SK-N-SH (cell line): ENCODE data around the gene DPP10. TPM values are rescaled to one million over a fixed set of nuclear protein-coding genes. Genes with fewer than 3 reads are reported as not detected.

Source experiments
- CTCF ChIA-PET: fragments of 300-600, 350-600 bp; formaldehyde crosslinking; extraction: SDS; loops from one replicate; lab custom pipeline; 2021; lab: Yijun Ruan, JAX
- POLR2A ChIA-PET: fragments of 350-600 bp; sonication (Branson Sonifier 250); formaldehyde crosslinking; extraction: SDS; loops from one replicate; lab custom pipeline; 2020; ENCODE audit warnings: antibody characterized with exemption, inconsistent platforms; lab: Yijun Ruan, JAX
- DNase-seq: peaks from one replicate; pipeline ENCODE4 v3.0.0; 2012
- H2AFZ ChIP-seq: fragments of 200-600 bp; sonication (generic); 2 replicates; pipeline ENCODE4 v1.8.1; 2016; ENCODE audit warnings: antibody characterized with exemption, mild to moderate bottlenecking, low read depth
- H3F3A ChIP-seq: fragments of 200-600 bp; sonication (generic); replicated peaks from 2 replicates; pipeline ENCODE3; 2016; ENCODE audit warnings: antibody characterized with exemption, mild to moderate bottlenecking; ENCODE audit not compliant: insufficient read depth
- H3K27ac ChIP-seq, 2 experiments: fragments of 200-500 bp in 1 of 2; fragments of 200-600 bp in 1 of 2; sonication (Bioruptor generic) in 1 of 2; sonication (generic), shearing (Covaris generic) in 1 of 2; 2 replicates each; pipeline versions ENCODE4 v1.5.1 to v1.6.1; 2014 to 2016; ENCODE audit warnings: low read depth in 2 of 2, inconsistent platforms in 1 of 2, low read length in 1 of 2, mild to moderate bottlenecking in 1 of 2, mixed read lengths in 1 of 2
- H3K27me3 ChIP-seq: fragments of 200-600 bp; sonication (generic), shearing (Covaris generic); 2 replicates; pipeline ENCODE4 v1.6.1; 2016; ENCODE audit warnings: mixed run types; ENCODE audit not compliant: insufficient read depth
- H3K36me3 ChIP-seq, 2 experiments: fragments of 200-500 bp in 1 of 2; fragments of 200-600 bp in 1 of 2; sonication (Bioruptor generic) in 1 of 2; sonication (generic) in 1 of 2; replicated peaks in 1 of 2; 2 replicates each; pipeline versions ENCODE3 to v1.5.1; 2014 to 2016; ENCODE audit warnings: low read length in 1 of 2, mild to moderate bottlenecking in 1 of 2; ENCODE audit not compliant: insufficient read depth in 2 of 2, control insufficient read depth in 1 of 2
- H3K4me1 ChIP-seq, 2 experiments: fragments of 200-500 bp in 1 of 2; fragments of 200-600 bp in 1 of 2; sonication (Bioruptor generic) in 1 of 2; sonication (generic), shearing (Covaris generic) in 1 of 2; 2 replicates each; pipeline versions ENCODE4 v1.5.1 to v1.6.1; 2014 to 2016; ENCODE audit warnings: low read depth in 1 of 2, low read length in 1 of 2, mixed run types in 1 of 2; ENCODE audit not compliant: insufficient read depth in 2 of 2, control insufficient read depth in 1 of 2
- H3K4me2 ChIP-seq: fragments of 200-600 bp; sonication (generic), shearing (Covaris generic); 2 replicates; pipeline ENCODE4 v1.6.1; 2017; ENCODE audit warnings: mixed run types
- H3K4me3 ChIP-seq, 2 experiments: fragments of 200-500 bp in 1 of 2; fragments of 200-600 bp in 1 of 2; sonication (Bioruptor generic) in 1 of 2; sonication (generic), shearing (Covaris generic) in 1 of 2; 2 replicates each; pipeline versions ENCODE4 v1.5.1 to v1.8.1; 2014 to 2016; ENCODE audit warnings: low read depth in 2 of 2, inconsistent platforms in 1 of 2, low read length in 1 of 2, mild to moderate bottlenecking in 1 of 2, mixed read lengths in 1 of 2, moderate library complexity in 1 of 2
- H3K79me2 ChIP-seq: fragments of 200-600 bp; sonication (generic); 2 replicates; pipeline ENCODE4 v1.8.1; 2017; ENCODE audit warnings: mild to moderate bottlenecking; ENCODE audit not compliant: insufficient read depth
- H3K9ac ChIP-seq: fragments of 200-600 bp; sonication (generic); 2 replicates; pipeline ENCODE4 v1.6.1; 2017; ENCODE audit warnings: mixed run types
- H3K9me2 ChIP-seq: fragments of 200-600 bp; sonication (generic); 2 replicates; pipeline ENCODE4 v1.6.1; 2017; ENCODE audit warnings: mixed run types
- H3K9me3 ChIP-seq: fragments of 200-600 bp; sonication (generic); 2 replicates; pipeline ENCODE4 v1.6.1; 2017; ENCODE audit warnings: mixed run types, mild to moderate bottlenecking, moderate library complexity
- H4K20me1 ChIP-seq: fragments of 200-600 bp; sonication (generic); 2 replicates; pipeline ENCODE4 v1.6.1; 2017; ENCODE audit warnings: mild to moderate bottlenecking, mixed run types; ENCODE audit not compliant: insufficient read depth
- CHD2 ChIP-seq: fragments of 150-350 bp; IDR thresholded peaks from 2 replicates; pipeline ENCODE4 v1.6.1; 2018; ENCODE audit warnings: low read length; ENCODE audit not compliant: partially characterized antibody
- CTCF ChIP-seq: fragments of 200-600 bp; sonication (generic); IDR thresholded peaks from 2 replicates; pipeline ENCODE4 v1.6.1; 2017; ENCODE audit warnings: antibody characterized with exemption, mild to moderate bottlenecking, moderate library complexity
- ELF1 ChIP-seq: IDR thresholded peaks from 2 replicates; pipeline ENCODE4 v1.4.0; 2012
- EZH2phosphoT487 ChIP-seq: fragments of 200-600 bp; sonication (generic); IDR thresholded peaks from 2 replicates; pipeline ENCODE4 v1.6.1; 2017; ENCODE audit warnings: low read depth, mixed run types, mild to moderate bottlenecking, antibody characterized with exemption, moderate library complexity, borderline replicate concordance
- FOSL2 ChIP-seq: IDR thresholded peaks from 2 replicates; pipeline ENCODE4 v1.4.0; 2012; ENCODE audit warnings: low read depth, mild to moderate bottlenecking, moderate library complexity, borderline replicate concordance
- GATA2 ChIP-seq: sonication (generic); formaldehyde crosslinking; IDR thresholded peaks from 2 replicates; pipeline ENCODE4 v1.5.0; 2020; ENCODE audit warnings: mild to moderate bottlenecking, missing genetic modification reagents
- JUND ChIP-seq: IDR thresholded peaks from 2 replicates; pipeline ENCODE4 v1.4.0; 2012
- MEF2A ChIP-seq: IDR thresholded peaks from 2 replicates; pipeline ENCODE4 v1.4.0; 2012; ENCODE audit warnings: low read depth, borderline replicate concordance
- MXI1 ChIP-seq: IDR thresholded peaks from 2 replicates; pipeline ENCODE4 v1.6.1; 2012; ENCODE audit warnings: mild to moderate bottlenecking, low read depth, low read length, improper control_type of control experiment
- NFIC ChIP-seq: IDR thresholded peaks from 2 replicates; pipeline ENCODE4 v1.4.0; 2012; ENCODE audit warnings: borderline replicate concordance
- RAD21 ChIP-seq: IDR thresholded peaks from 2 replicates; pipeline ENCODE4 v1.6.1; 2012; ENCODE audit warnings: mild to moderate bottlenecking, low read length
- RFX5 ChIP-seq: IDR thresholded peaks from 2 replicates; pipeline ENCODE4 v1.6.1; 2012; ENCODE audit warnings: mild to moderate bottlenecking, improper control_type of control experiment, low read length
- SIN3A ChIP-seq: IDR thresholded peaks from 2 replicates; pipeline ENCODE4 v1.6.1; 2012; ENCODE audit warnings: low read depth, mild to moderate bottlenecking, low read length, moderate library complexity, borderline replicate concordance
- TAF1 ChIP-seq: IDR thresholded peaks from 2 replicates; pipeline ENCODE4 v1.6.1; 2012; ENCODE audit warnings: low read depth, mild to moderate bottlenecking, low read length, moderate library complexity, borderline replicate concordance
- TEAD4 ChIP-seq: IDR thresholded peaks from 2 replicates; pipeline ENCODE4 v1.4.0; 2012; ENCODE audit warnings: mild to moderate bottlenecking, borderline replicate concordance; ENCODE audit not compliant: insufficient read depth
- YY1 ChIP-seq: IDR thresholded peaks from 2 replicates; pipeline ENCODE4 v1.4.0; 2012; ENCODE audit warnings: low read depth, mild to moderate bottlenecking
- WGBS: methylation state at CpG from one replicate; pipeline ENCODE4 v1.1.6; 2017; ENCODE audit warnings: low lambda C conversion rate; 5-methylcytosine and 5-hydroxymethylcytosine counted together
- polyA plus RNA-seq, 3 experiments: library from polyadenylated mRNA; depleted of rRNA; stranded (reverse); fragments of >200 nt; gene quantifications; 2 replicates each; pipeline ENCODE4 v1.2.3, GENCODE V29; 2012
- TF ChIP-seq, protein P1 (sequence below): fragments of 150-350 bp; IDR thresholded peaks from 2 replicates; pipeline ENCODE4 v1.6.1; 2017; ENCODE audit warnings: antibody characterized with exemption, low read length, low read depth, borderline replicate concordance
- TF ChIP-seq, protein P2 (sequence below): fragments of 150-350 bp; IDR thresholded peaks from 2 replicates; pipeline ENCODE4 v1.6.1; 2016; ENCODE audit warnings: mild to moderate bottlenecking, low read depth, low read length
- TF ChIP-seq, protein P3 (sequence below): IDR thresholded peaks from 2 replicates; pipeline ENCODE4 v1.4.0; 2012; ENCODE audit warnings: low read depth

Gene DPP10
- polyA plus RNA-seq, 1 of the 3 experiments (the other 2 are of a cell fraction), result not detected

GRCh38 chr2:114762986-114763385 is 320.5 kb downstream of the DPP10 start:
- TF ChIP-seq TEAD4 (no peak), CTCF (no peak), RFX5 (no peak), TAF1 (no peak), ELF1 (no peak), SIN3A (no peak), RAD21 (no peak), GATA2 (CRISPR knock-in tag) (no peak), MXI1 (no peak), NFIC (no peak), YY1 (no peak), CHD2 (no peak), MEF2A (no peak)
- TF ChIP-seq, protein P1, sequence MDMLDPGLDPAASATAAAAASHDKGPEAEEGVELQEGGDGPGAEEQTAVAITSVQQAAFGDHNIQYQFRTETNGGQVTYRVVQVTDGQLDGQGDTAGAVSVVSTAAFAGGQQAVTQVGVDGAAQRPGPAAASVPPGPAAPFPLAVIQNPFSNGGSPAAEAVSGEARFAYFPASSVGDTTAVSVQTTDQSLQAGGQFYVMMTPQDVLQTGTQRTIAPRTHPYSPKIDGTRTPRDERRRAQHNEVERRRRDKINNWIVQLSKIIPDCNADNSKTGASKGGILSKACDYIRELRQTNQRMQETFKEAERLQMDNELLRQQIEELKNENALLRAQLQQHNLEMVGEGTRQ, result no peak
- TF ChIP-seq, protein P2, sequence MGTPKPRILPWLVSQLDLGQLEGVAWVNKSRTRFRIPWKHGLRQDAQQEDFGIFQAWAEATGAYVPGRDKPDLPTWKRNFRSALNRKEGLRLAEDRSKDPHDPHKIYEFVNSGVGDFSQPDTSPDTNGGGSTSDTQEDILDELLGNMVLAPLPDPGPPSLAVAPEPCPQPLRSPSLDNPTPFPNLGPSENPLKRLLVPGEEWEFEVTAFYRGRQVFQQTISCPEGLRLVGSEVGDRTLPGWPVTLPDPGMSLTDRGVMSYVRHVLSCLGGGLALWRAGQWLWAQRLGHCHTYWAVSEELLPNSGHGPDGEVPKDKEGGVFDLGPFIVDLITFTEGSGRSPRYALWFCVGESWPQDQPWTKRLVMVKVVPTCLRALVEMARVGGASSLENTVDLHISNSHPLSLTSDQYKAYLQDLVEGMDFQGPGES, result no peak
- POLR2A ChIA-PET, result no interaction called here

DNA sequence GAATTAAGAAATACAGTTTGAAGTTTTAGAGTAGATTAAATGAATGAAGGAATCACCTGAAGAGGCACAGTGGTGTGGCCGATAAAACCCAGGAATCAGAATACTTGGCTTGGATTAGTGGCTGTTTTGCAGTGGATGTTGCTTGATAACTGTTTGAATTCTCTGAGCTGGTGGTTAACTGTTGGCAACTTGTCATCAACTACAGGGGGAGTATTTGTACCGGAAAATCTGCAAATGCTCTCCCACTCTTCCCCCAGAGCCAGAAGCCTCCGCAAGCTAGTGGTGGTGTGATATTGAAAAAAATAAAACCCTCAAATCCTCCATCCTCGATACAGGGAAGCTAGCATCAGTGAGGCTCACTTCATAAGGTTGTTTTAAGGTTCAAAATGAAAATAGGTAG is 326.7 kb downstream of the DPP10 start:
- POLR2A ChIA-PET, result no interaction called here

More at GRCh38 chr2:114762986-114763385, 320.5 kb downstream of the DPP10 start:
- DNase-seq, result no peak
- Histone ChIP-seq H3K9me3 (no peaks in the 10 kb centered on the region), H3K27ac (no peak overlapping the region), H3K4me1 (no peaks in the 10 kb centered on the region), H3K27me3 (no peaks in the 10 kb centered on the region), H3K4me3 (no peak overlapping the region), H3K79me2 (no peaks in the 10 kb centered on the region), H2AFZ (no peak overlapping the region), H4K20me1 (no peaks in the 10 kb centered on the region), H3K9me2 (no peaks in the 10 kb centered on the region), H3K4me2 (no peak overlapping the region), H3F3A (no peaks in the 10 kb centered on the region), H3K9ac (no peak overlapping the region), H3K36me3 (no peaks in the 10 kb centered on the region)
- CTCF ChIA-PET, result no interaction called here
- 32% methylated on average over 6 of the region's 6 CpGs for WGBS

More for the DNA sequence above, 326.7 kb downstream of the DPP10 start:
- no peaks in the 10 kb centered on the region for H3K4me1 ChIP-seq
- 33% methylated on average over 4 of the region's 4 CpGs for WGBS
- no peaks in the 10 kb centered on the region for H3K9me2 ChIP-seq
- TF ChIP-seq JUND, result no peak
- no peak for TF ChIP-seq FOSL2
- no peak for TF ChIP-seq EZH2phosphoT487
- TF ChIP-seq MXI1, result no peak
- TF ChIP-seq, protein P3, sequence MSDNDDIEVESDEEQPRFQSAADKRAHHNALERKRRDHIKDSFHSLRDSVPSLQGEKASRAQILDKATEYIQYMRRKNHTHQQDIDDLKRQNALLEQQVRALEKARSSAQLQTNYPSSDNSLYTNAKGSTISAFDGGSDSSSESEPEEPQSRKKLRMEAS, result no peak
- TF ChIP-seq, all 33 proteins: peak for 0
- Histone ChIP-seq H3K4me2 (no peak overlapping the region), H3K27me3 (no peaks in the 10 kb centered on the region), H3K36me3 (no peaks in the 10 kb centered on the region), H4K20me1 (no peaks in the 10 kb centered on the region), H3K4me3 (no peak overlapping the region), H3F3A (no peaks in the 10 kb centered on the region), H3K9ac (no peak overlapping the region), H3K27ac (no peak overlapping the region), H3K9me3 (no peaks in the 10 kb centered on the region), H2AFZ (no peak overlapping the region), H3K79me2 (no peaks in the 10 kb centered on the region)
- no peak for DNase-seq
- CTCF ChIA-PET, result no interaction called here
